ENCODE data around the gene ADPRH.

ADPRH gene

DNA sequence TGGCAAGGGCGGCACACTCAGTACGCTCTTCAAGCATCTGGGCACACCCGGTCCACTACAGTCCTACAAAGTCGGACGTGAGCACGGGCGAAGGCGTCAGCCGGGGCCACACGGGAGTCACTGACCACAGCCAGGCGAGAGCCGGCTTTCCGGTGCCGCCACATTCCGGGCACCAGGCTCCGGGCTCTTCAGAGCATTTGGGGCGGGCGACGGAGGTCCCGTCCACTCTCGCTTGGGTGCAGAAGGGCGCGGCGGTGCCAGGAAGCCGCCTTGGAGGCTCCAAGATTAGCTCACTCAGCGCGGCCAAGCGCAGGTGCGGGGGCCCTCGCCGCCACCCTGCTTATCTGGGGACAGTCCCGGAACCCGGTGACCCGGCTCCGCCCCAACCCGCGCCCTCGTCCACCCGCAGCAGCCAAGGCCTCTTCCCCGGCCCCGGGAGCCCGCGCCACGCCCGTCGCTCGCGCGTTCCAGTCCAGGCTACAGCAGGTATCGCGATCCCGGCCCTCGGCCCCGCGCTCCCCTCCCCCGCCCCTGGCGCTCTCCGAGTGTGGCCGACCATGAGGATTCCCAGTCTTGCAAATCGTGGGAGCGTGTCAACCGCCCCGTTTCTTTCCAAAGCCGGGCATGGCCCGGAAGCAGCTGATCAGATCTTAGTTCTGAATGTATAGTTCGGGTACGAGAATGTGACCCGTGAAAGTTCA is at the start of gene ADPRH:
Gene ADPRH (plus strand): TSS at position 127 of the 701 bp plus-strand sequence. CDS start 2,678 bp downstream, outside the sequence.
- in situ Hi-C loops (cut with HindIII; ENCODE audit: low pct_ligation_motif_present, low sequenced_read_pairs): no loop called here

GRCh38 chr3:119529883-119530282 is 49.4 kb upstream of the ADPRH start:
- Histone ChIP-seq H3K4me3 (ENCODE audit: low read depth, low read length) (no peak overlapping the region), H3K36me3 (replicated peaks) (no peaks in the 10 kb centered on the region), H3K27me3 (replicated peaks) (no peaks in the 10 kb centered on the region), H3K27ac (no peak overlapping the region)
- no peak for TF ChIP-seq CTCF (IDR thresholded peaks at IDR 0.05; ENCODE audit: low read depth, low read length, missing control alignments)
- in situ Hi-C loops (cut with HindIII; ENCODE audit: low pct_ligation_motif_present, low sequenced_read_pairs): no loop called here
- peak; percentile 40 for DNase-seq

More for the DNA sequence above, at the start of gene ADPRH:
- H3K27ac ChIP-seq: peak within 1 kb of the TSS; percentile 10
- DNase-seq: peak; percentile 53
- no peaks in the 10 kb centered on the region for H3K36me3 ChIP-seq (replicated peaks)
- H3K4me3 ChIP-seq (ENCODE audit: low read depth, low read length): peak within 1 kb of the TSS; percentile 66
- no peaks in the 10 kb centered on the region for H3K27me3 ChIP-seq (replicated peaks)
- no peak for TF ChIP-seq CTCF (IDR thresholded peaks at IDR 0.05; ENCODE audit: low read depth, low read length, missing control alignments)

DNA sequence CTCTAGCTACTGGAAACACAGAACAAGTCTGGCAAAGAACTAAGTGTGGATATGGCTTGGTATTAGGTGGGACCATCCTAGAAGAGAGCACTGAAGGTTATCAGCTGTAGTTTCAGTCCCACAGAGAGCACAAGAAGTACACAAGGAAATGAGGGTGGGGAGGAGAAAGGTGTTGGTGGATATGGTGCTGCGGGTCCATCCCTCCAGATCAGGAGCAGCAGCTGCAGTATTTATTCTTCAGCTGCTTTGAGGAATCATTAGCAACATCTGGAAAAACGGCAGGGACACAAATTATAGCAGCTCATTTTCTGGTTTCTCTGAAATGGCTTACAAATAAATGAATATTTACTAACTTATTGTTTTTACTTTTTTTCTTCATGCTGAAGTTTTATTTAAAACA is 48.8 kb upstream of the ADPRH start:
- Histone ChIP-seq H3K36me3 (replicated peaks) (no peaks in the 10 kb centered on the region), H3K4me3 (ENCODE audit: low read depth, low read length) (no peak overlapping the region), H3K27me3 (replicated peaks) (no peaks in the 10 kb centered on the region), H3K27ac (no peak overlapping the region)
- TF ChIP-seq CTCF (IDR thresholded peaks at IDR 0.05; ENCODE audit: low read depth, low read length, missing control alignments): no peak
- in situ Hi-C loops (cut with HindIII; ENCODE audit: low pct_ligation_motif_present, low sequenced_read_pairs): no loop called here
- no peak for DNase-seq

GRCh38 chr3:119531151-119531550 is 48.1 kb upstream of the ADPRH start:
- no peak for DNase-seq
- Histone ChIP-seq H3K4me3 (ENCODE audit: low read depth, low read length) (no peak overlapping the region), H3K27ac (no peak overlapping the region), H3K36me3 (replicated peaks) (no peaks in the 10 kb centered on the region), H3K27me3 (replicated peaks) (no peaks in the 10 kb centered on the region)
- in situ Hi-C loops (cut with HindIII; ENCODE audit: low pct_ligation_motif_present, low sequenced_read_pairs): no loop called here
- TF ChIP-seq CTCF (IDR thresholded peaks at IDR 0.05; ENCODE audit: low read depth, low read length, missing control alignments): no peak

DNA sequence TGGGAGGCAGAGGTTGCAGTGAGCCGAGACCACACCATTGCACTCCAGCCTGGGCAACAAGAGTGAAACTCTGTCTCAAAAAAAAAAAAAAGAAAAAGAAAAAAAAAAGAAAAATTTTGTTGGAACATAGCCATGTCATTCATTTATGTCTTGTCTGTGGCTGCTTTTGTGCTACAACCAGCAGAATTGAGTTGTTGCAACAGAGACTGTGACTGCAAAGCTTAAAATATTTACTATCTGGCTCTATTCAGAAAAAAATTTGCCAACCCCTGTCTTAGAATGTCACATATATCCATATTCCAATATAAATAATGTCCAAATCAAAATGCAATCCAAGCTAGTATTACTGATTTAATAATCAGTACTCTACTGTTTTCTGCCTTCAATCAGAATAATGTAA is 45.0 kb upstream of the ADPRH start:
- Histone ChIP-seq H3K27ac (no peak overlapping the region), H3K4me3 (ENCODE audit: low read depth, low read length) (no peak overlapping the region), H3K27me3 (replicated peaks) (no peaks in the 10 kb centered on the region), H3K36me3 (replicated peaks) (no peaks in the 10 kb centered on the region)
- no peak for TF ChIP-seq CTCF (IDR thresholded peaks at IDR 0.05; ENCODE audit: low read depth, low read length, missing control alignments)
- in situ Hi-C loops (cut with HindIII; ENCODE audit: low pct_ligation_motif_present, low sequenced_read_pairs): no loop called here
- DNase-seq: no peak

GRCh38 chr3:119536757-119537156 is 42.5 kb upstream of the ADPRH start:
- DNase-seq: no peak
- TF ChIP-seq CTCF (IDR thresholded peaks at IDR 0.05; ENCODE audit: low read depth, low read length, missing control alignments): no peak
- in situ Hi-C loops (cut with HindIII; ENCODE audit: low pct_ligation_motif_present, low sequenced_read_pairs): no loop called here
- Histone ChIP-seq H3K27me3 (replicated peaks) (no peaks in the 10 kb centered on the region), H3K4me3 (ENCODE audit: low read depth, low read length) (no peak overlapping the region), H3K36me3 (replicated peaks) (no peaks in the 10 kb centered on the region), H3K27ac (no peak overlapping the region)

Data from brain microvascular endothelial cell (primary cell).